HFFc6 (cell line): ENCODE results near the gene VAV3. TPM values are rescaled to one million over a fixed set of nuclear protein-coding genes. Genes with fewer than 3 reads are reported as not detected.

ENCODE experiments used
- DNase-seq: peaks from one replicate; pipeline ENCODE4 v3.0.0-alpha.2; 2018
- H3K27ac Mint-ChIP-seq: 2 replicates; pipeline ENCODE4 v1.8.0; 2020; ENCODE audit warnings: mild to moderate bottlenecking, mixed read lengths
- H3K27me3 Mint-ChIP-seq: 2 replicates; pipeline ENCODE4 v1.8.0; 2021; ENCODE audit warnings: mild to moderate bottlenecking, moderate library complexity, mixed read lengths; ENCODE audit not compliant: insufficient read depth
- H3K36me3 Mint-ChIP-seq: 2 replicates; pipeline ENCODE4 v1.8.0; 2021; ENCODE audit warnings: low read depth, mixed read lengths
- H3K4me1 Mint-ChIP-seq: 2 replicates; pipeline ENCODE4 v1.8.0; 2020; ENCODE audit warnings: low read depth, mixed read lengths
- H3K4me3 Mint-ChIP-seq: 2 replicates; pipeline ENCODE4 v1.8.0; 2020; ENCODE audit warnings: mild to moderate bottlenecking, moderate library complexity, mixed read lengths
- H3K9me3 Mint-ChIP-seq: 2 replicates; pipeline ENCODE4 v1.8.0; 2020; ENCODE audit warnings: mild to moderate bottlenecking, mixed read lengths
- CTCF ChIP-seq: fragments of 200-600 bp; sonication (generic); IDR thresholded peaks from 2 replicates; pipeline ENCODE4 v1.5.0; 2021; ENCODE audit warnings: antibody characterized with exemption, mild to moderate bottlenecking
- total RNA-seq, 6 experiments: library from RNA; stranded (reverse); fragmentation: NEBNext Ultra II Directional; extraction: Animal tissue kit (Norgen Biotek cat#: 25700); gene quantifications; 2 replicates in 1 of 6; 3 replicates in 5 of 6; pipeline ENCODE4 v1.2.3, GENCODE V29; 2021

Gene VAV3
- total RNA-seq, 6 experiments from 2014 or later, result not detected

GRCh38 chr1:107941123-107941522 lies 23.9 kb downstream of the VAV3 start:
- Mint-ChIP-seq H3K27me3 (peaks cover 16% of the 10 kb centered on the region), H3K4me1 (peaks cover 14% of the 10 kb centered on the region), H3K4me3 (no peak overlapping the region), H3K36me3 (no peaks in the 10 kb centered on the region), H3K9me3 (no peaks in the 10 kb centered on the region), H3K27ac (no peak overlapping the region)
- TF ChIP-seq CTCF, result no peak
- DNase-seq, result peak; percentile 18

- Mint-ChIP-seq H3K27me3 (peaks cover 16% of the 10 kb centered on the region), H3K9me3 (no peaks in the 10 kb centered on the region), H3K4me1 (peaks cover 19% of the 10 kb centered on the region), H3K27ac (no peak overlapping the region), H3K36me3 (no peaks in the 10 kb centered on the region), H3K4me3 (no peak overlapping the region)
- no peak for DNase-seq
- TF ChIP-seq CTCF, result no peak
These were observed 24.3 kb downstream of the VAV3 start for GRCh38 chr1:107940701-107941100.

GRCh38 chr1:107940017-107940577 lies 24.9 kb downstream of the VAV3 start:
- Mint-ChIP-seq H3K36me3 (no peaks in the 10 kb centered on the region), H3K4me1 (peaks cover 25% of the 10 kb centered on the region), H3K27ac (no peak overlapping the region), H3K9me3 (no peaks in the 10 kb centered on the region), H3K27me3 (peaks cover 16% of the 10 kb centered on the region), H3K4me3 (no peak overlapping the region)
- DNase-seq, result no peak
- no peak for TF ChIP-seq CTCF

GRCh38 chr1:107939256-107939655 lies 25.7 kb downstream of the VAV3 start:
- no peaks in the 10 kb centered on the region for H3K36me3 Mint-ChIP-seq
- DNase-seq, result no peak
- H3K27ac Mint-ChIP-seq, result no peak overlapping the region
- H3K9me3 Mint-ChIP-seq, result no peaks in the 10 kb centered on the region
- H3K4me3 Mint-ChIP-seq, result no peak overlapping the region
- H3K4me1 Mint-ChIP-seq, result peaks cover 28% of the 10 kb centered on the region
- peaks cover 16% of the 10 kb centered on the region for H3K27me3 Mint-ChIP-seq
- no peak for TF ChIP-seq CTCF

GRCh38 chr1:107936498-107937481 lies 28.2 kb downstream of the VAV3 start:
- Mint-ChIP-seq H3K27me3 (peaks cover 21% of the 10 kb centered on the region), H3K4me1 (peaks cover 28% of the 10 kb centered on the region), H3K4me3 (no peak overlapping the region), H3K36me3 (no peaks in the 10 kb centered on the region), H3K9me3 (no peaks in the 10 kb centered on the region), H3K27ac (peak overlapping the region; percentile 6; the same call in 1 of the 2 replicates)
- peak; percentile 89 for DNase-seq
- TF ChIP-seq CTCF, result no peak
